Activated CD4-positive, alpha-beta T cell treated with anti-CD3 and anti-CD28 coated beads, Interleukin-2, amount 50 U/mL, for 4 hours (primary cell): ENCODE data around the gene U2SURP.
"Not testable (repeated sequence)": the region's sequence is repeated elsewhere in the genome, so short reads cannot be mapped to it uniquely, and the experiment has no call there.

Source experiments
- DNase-seq, 2 experiments: peaks; one replicate each; pipeline ENCODE4 v3.0.0-alpha.2; 2020

U2SURP gene

DNA sequence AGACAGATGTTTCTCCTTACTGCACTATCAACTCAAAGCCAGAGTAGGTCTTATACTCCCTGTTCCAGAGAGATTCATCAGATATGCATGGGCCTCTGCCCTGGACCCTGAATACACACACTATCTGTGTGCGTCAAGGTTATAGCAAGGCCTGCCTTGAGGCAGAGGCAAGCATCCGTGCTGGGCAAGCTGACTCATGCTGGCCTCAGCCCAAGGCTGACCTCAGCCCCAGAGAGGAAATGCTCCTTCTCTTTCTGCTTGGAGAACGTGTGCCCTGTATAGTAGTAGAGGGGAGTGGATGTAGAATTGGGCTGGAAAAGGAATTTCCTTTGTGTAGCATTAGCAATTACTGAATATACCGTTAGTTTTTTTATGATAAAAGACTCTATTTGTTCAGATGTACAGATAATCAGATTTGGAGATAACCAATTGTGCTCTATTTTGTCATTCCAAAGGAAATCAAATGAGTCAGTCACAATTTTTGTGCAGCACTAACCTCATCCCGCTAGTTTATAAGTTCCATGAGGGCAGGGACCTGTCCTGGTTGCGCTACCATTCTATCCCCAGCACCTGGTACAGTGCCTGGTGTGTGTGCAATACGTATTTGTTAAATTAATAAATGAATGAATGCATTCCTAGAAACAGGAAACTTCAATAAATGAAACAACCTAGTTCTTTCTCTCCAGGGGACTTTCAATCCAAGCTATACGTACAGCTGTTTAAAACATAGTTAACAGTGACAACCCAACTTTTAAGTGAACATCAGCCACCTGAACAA, 24.6 kb upstream of the U2SURP start:
- no peak for DNase-seq

DNA sequence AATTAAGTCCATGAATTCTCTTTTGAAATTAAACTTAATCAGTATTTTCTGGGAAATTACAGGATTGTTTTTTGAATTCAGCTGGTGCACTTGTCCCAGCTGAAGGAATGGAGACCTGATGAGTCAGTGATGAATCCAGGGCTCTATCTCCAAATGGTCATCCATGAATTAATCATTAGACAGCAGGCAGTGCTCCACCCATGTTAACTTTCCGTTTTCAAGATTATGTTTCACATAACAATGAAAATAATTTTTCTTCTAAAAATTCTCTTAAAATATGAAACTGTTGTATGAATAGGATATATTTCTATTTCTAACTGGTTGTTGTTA, 24.0 kb upstream of the U2SURP start:
- DNase-seq: no peak

DNA sequence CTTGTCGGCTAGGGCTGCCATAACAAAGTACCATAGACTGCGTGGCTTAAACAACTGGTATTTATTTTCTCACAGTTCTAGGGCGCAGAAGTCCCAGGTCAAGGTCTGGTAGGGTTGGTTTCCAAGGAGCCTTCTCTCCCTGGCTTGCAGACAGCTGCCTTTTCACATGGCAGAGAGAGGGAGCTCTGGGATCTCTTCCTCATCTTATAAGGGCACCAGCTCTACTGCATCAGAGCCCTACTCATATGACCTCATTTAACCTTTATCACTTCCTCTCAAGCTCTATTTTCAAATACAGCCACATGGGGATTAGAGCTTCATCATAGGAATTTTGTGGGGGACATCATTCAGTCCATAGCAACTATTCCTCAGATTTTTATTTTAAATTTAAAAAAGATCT, 20.3 kb upstream of the U2SURP start:
- DNase-seq: no peak

DNA sequence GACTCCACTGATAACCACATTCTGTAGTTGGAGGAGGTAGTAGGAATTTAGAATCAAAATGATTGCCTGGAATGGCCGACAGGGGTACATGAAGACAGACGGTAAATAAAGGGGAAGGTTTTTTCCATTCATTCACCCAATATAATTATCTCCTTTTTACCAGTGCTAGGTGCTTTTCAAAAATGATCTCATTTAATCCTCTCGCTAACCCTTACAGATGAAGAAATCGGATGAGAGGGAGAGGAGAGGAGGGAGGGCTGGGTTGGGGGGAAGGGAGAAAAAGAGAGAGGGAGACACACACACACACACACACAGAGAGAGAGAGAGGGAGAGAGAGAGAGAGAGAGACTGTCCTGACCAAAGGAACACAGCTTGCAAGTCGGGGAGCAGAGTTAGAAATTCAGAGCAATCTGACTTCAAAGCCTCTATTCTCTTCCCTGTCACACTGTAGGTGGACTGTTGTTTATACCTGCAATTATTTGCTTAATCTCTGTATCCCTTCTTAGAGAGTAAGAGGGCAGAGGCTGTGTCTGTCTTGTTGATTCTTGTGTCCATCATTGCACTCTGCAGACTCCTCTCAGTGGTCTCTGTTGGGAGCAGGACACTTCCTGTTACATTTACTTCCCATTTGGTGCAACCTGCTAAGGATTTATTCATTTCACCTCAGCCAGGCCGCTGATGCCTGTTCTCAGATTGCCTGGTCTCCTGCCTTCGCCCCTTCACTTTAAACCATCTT, 19.2 kb upstream of the U2SURP start:
- DNase-seq: no peak

DNA sequence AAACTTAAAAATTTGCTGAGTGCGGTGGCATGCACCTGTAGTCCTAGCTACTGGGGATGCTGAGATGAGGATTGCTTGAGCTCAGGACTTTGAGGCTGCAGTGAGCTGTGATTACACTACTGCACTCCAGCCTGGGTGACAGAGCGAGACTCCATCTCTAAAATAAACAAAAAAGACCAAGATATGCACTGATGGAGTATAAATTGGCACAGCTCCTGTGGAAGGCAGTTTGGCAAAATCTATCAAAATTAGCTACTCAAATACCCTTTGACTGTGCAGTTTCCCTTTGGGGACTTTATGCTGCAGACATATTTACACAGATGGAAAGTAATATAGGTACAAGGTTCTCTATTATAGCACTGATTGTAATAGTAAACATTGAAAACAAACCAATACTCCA, 18.1 kb upstream of the U2SURP start:
- no peak for DNase-seq

DNA sequence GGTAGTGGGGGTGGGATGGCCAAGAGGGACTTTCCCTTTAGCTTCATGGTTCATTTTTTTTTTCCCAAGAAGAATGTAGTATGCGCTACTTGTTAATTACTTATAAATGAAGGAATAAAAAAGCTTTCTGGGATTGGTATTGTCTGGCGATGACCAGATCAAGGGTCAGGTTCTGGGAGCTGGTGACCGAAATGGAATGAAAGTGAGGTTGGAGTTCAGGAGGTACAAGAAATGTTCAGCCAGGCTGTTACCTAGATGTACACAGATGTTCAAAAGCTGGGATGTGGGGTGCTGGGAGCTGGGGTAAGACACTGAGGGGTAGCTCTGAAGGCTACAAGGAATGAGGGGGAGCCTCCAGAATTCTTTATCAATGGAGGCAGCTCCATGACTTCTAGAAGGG, 17.1 kb upstream of the U2SURP start:
- no peak for DNase-seq

DNA sequence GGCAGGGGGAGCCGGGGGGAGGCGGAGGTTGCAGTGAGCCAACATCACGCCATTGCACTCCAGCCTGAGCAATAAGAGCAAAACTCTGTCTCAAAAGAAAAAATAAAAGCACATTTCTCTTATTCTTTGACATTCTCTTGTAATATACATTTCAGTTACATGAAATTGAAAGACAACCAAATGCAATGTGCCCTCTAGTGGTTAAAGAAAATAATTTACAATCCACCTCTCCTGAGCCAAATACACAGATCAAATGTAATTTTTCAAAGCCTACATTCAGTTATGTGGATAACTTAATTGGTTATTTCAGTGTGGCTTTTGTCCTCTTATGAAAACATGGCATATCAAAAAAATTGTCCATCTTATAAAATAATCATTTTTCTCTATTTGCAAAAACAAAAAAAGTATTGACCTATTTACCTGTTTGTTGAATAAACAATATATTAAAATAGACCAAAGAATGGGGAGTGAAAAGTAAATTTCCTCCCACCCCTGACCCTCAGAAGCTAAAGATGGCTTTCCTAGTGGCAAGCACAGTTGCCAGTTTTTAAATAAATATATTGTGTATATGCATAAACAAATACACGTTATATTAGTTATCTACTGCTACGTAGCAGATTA, 14.2 kb upstream of the U2SURP start:
- no peak for DNase-seq

DNA sequence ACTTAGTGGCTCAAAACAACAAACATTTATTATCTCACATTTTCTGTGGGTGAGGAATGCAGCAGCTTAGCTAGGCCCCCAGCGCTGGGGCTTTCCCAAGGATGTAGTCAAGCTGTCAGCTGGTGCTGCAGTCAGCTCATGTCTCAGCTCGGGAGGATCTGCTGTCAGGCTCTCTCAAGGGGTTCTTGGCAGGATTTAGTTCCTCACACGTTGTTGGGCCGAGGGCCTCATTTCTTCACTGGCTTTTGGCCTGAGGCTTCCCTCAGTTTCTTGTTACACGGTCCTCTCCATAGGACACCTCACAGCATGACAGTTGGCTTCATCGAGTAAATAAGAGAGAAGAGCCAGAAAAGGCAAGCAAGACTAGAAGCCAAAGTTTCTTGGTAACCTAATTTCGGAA, 13.7 kb upstream of the U2SURP start:
- no peak for DNase-seq

DNA sequence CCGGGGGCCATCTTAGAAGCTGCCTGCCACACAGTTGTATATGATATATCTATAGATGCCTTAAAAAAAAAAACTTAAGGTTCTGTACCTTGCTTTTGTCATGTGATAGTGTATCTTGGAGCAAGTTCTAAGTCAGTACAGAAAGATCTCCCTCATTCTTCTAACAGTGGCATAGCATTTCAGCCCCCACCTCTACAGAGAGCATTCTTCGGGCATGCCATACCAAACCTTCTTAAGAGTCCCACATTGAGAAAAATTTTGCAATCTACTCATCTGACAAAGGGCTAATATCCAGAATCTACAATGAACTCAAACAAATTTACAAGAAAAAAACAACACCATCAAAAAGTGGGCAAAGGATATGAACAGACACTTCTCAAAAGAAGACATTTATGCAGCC, 13.1 kb upstream of the U2SURP start:
- not testable (repeated sequence) for DNase-seq

DNA sequence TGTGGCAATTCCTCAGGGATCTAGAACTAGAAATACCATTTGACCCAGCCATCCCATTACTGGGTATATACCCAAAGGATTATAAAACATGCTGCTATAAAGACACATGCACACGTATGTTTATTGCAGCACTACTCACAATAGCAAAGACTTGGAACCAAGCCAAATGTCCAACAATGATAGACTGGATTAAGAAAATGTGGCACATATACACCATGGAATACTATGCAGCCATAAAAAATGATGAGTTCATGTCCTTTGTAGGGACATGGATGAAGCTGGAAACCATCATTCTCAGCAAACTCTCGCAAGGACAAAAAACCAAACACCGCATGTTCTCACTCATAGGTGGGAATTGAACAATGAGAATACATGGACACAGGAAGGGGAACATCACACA, 12.5 kb upstream of the U2SURP start:
- not testable (repeated sequence) for DNase-seq

DNA sequence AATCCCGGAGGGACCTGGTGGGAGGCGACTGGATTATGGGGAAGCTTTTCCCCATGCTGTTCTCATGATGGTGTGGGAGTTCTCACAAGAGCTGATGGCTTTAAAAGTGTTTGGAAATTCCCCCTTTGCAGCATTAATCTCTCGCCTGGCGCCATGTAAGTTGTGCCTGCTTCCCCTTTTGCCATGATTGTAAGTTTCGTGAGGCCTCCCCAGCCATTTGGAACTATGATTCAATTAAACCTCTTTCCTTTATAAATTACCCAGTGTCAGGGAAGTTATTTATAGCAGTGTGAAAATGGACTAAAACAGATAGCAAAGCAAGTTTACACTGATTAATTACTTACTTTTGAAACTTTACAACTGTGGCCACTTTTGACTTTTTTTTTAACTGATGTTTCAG, 10.6 kb upstream of the U2SURP start:
- DNase-seq: no peak

DNA sequence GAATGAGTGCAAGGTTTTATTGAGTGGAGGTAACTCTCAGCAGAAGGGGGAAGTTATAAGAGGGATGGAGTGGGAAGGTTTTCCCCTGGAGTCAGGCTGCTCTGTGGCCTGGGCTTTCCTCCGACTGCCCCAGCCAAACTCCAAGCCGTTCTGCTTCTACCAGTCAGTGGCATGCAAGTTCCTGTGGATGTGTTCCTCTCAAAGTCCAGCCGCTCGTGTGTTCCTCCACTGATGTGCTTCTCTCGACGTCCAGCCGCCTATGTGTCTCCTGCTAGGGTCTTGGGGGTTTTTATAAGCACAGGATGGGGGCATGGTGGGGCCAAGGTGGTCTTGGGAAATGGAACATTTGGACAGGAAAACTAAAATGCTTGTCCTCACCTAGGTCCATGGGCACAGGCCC, 9.0 kb upstream of the U2SURP start:
- DNase-seq: no peak

DNA sequence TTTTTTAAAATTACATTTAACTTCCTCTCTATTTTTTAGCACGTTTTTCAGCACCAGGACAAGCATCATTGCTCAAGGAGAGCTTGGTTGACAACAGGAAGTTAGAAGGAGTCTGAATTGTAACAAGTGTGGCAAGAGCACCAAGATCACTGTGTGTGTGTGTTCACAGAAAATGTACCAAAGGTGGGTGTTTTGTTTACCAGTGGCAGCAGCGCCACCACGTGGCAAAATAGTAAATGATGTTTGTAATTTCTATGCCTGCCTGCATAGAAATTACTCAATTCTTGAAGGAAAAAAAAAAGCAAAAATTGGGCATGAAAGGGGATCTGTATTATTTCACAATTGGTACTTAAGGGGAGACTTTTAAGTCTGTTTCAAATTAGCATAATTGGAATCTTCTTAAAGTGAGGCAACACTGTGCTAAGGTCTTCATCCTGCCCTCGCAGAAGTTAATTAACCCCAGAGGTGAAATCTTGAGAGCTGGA, 7.4 kb upstream of the U2SURP start:
- DNase-seq: peak; percentile 51 to 55

DNA sequence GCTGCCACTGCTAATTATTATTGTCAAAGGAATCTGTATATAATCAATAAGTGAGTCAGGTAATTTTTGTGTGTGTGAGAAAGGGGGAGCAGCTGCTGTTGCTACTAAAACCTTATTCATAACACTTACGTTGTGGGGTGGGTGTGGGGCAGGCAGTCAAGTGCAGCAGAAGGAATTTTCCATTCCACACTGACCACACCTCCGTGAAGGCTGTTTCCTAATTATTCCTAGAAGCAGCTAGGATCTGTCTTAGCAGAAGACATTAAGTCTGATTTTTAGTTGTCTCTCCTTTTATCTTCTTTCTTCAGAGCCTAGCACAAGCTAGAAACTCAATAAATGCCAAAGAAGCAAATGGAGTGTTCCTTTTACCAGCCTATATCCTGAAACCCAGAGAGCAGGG, 4.0 kb upstream of the U2SURP start:
- DNase-seq: no peak

DNA sequence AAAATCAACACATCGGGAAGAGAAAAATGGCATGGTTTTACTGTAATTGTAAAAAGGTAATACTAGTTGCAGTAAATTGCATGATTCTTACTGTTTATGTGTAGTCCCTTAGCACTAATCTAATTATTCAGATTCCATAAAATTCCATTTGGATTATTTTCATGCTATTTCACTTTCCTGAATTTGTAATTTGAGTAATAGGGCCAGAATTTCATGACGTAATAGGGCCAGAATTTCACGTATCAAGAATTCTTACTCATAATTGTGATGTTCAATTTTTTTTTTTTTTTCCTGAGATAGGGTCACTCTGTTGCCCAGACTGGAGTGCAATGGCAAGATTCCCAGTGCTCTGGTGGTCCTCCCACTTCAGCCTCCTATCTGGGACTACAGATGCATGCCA, 2.9 kb upstream of the U2SURP start:
- no peak for DNase-seq

DNA sequence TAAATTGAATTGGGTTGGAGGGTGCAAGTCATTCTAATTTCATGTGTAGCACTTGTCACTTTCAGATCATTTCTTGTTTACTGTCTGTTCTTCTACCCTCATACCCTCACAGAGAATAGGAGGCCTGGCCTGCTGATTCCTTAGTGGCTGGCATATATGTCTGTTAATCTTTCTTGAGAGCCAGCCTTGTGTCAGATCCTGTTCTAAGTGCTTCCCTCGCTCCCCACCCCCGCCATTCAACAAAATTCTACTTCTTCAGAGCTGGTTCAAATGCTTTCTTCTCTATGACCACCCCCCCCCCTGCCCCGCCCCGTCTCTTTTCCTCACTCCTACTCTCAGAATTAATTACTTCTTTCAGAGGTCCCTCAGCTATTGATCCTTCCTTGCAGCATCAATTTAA, 1.5 kb upstream of the U2SURP start:
- no peak for DNase-seq

DNA sequence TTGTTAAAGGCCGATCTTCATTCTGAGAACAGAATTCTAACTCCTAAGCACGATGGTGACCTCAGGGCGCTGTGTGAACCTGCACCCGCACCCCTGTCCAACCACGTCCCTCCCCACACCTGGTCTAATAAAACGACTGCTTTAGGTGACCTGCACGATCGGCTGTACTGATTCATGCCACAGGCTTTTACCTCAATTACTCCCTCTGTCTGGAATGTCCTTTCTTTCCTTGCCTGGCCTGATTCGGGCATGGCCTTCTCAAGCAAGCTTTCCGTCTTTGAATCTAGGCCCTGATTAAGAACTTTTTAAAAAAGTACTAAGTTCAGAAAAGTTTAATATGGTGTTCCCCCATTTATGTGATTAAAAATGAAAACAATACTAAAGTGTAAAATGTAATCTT, 842 bp upstream of the U2SURP start:
- no peak for DNase-seq

DNA sequence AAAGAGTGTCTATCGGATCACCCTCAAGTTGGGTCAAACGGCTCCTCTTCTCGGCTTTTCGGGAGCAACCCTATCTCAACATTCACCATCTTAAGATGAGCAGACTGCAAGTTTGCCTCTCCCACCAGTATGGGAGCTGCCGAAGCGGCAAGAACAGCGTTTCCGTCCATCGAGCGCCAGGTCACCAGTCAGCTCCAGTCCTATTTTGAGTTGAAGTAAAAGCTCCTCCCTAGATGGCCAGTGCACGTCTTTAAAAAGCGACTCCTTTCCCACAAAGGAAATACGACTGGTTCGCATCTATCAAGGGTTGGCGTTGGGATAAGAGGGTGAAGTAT, 369 bp upstream of the U2SURP start:
- DNase-seq: no peak

DNA sequence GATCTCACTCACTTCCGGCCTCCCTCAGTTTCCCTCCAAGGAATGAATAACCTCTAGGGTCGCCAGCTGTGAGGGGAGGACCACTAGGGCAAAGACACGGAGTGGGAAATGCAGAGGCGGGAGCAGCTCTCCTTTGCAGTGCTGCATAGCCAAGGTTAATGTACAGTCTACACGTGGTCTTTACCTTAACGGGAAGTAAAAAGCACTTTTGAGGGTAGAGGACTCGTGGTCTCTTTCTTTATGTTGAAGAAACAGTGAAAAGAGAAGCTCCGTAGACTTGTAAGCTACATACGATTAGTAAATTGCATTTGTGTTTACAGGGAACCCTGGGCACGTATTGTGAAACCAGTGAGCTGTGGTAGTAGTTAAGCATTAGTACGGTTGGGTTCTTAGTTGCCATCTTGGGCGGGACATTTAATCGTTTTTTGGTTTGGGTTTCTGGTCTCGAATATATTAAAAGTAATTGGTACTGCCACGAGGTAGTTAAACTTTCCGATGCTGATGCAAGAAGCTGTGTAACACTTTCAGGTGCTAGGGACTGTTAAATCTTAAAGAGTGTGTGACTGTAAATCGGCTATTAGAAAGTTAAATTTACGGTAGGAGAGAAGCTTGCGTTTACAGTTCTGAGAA, 828 bp downstream of the U2SURP start:
- peak; percentile 2 to 9 for DNase-seq

DNA sequence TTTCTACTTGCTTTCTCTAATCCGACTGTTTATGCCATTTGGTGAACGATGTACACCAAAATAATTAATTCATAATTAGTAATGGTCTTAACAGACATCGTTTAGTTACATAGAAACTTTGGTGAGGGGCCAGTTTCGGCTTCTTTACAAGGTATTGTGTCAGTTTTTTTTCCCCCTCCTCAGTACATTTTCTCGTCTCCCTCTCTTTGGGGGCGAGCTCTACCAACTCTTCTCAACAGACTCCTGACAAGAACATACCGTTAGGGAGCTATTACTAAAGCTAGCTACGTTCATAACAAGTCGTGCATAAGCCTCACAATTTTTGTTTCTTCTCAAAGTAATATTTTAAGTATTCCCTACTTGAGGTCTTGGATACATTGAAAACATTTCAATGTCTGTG, 1.4 kb downstream of the U2SURP start:
- DNase-seq: no peak

DNA sequence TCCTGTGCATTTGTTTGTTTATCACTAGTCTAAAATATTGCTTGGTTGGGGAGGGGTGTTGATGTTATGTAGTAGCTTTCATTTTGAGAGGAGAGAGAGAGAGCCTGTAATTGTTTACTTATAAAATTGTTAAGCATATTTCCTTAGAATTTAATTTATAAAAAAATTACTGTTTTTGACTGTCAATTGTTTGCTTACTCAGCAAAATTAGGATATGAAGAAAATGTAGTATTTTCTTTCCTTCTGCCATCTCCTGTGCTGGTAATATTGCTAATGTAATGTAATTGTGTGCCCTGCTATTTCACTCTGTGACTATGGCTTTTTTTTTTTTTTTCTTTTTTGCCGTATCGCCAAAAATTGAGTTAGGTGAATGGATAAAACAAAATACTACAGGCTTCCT, 3.5 kb downstream of the U2SURP start:
- DNase-seq: no peak

DNA sequence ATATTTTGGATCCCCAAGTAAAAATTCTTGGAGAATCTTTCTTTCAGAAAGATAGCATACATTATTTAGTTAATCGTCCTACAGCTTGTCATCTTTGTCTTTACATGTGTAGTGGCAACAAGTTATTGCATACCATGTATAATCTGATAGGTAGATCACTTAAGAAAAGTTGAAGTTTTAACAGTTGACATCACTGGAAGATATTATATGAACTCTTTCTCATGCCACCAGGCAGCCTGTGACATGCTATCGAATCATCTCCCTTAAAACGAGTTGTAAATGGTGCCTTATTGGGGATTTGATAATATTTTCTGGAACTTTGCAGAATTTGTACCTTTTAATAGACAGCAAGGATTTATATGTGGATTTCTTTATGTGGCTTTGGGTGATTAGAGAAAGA, 8.7 kb downstream of the U2SURP start:
- DNase-seq: no peak

DNA sequence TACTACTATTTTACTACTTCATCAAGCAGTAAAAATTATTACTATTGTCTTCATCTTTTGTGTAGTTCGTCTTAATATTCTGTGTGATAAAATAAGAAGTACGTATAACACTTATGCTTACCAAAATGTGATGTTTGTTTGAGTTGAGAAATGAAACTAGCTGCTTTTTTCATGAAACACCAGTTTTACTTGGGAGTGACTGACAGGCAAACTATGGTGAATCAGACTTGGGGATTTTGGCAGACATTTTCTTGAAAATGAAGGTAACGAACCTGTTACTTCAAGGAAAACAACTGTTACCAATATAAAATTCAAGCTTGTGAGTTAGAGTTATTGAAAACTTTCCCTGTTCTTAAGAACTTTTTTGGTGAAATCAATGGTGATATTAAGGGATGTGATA, 10.3 kb downstream of the U2SURP start:
- DNase-seq: no peak

DNA sequence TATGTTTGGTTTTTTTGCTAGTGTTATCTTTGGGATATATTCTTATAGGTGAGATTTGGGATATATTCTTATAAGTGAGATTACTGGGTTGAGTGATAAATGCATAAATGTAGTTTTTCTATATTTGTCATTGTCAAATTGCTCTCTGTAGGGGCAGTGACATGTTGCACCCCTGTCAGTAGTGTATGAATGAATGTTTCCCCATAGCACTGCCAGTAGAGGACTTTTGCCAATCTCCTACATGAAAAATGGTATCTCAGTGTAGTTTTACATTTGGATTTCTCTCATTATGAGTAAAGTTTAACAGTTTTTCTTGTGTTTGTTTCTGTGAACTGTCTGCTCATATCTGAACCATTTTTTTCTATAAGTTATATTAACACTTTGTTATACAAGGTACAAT, 13.6 kb downstream of the U2SURP start:
- no peak for DNase-seq
